Right atrium auricular region (tissue), 2 donors: ENCODE results near the gene CPLX4. TPM values are rescaled to one million over a fixed set of nuclear protein-coding genes. Genes with fewer than 3 reads are reported as not detected.

Source experiments
- DNase-seq: peaks from one replicate; pipeline ENCODE4 v3.0.0-alpha.2; 2019; ENCODE audit warnings: low spot score
- H3K27ac ChIP-seq, 2 donors: fragments of 200-600 bp; sonication (generic); 1 replicate in 1 of 2; 2 replicates in 1 of 2; pipeline ENCODE4 v1.5.1; 2016 to 2019
- H3K27me3 ChIP-seq, 2 donors: fragments of 200-600 bp; sonication (generic); one replicate each; pipeline versions ENCODE4 v1.5.1 to v1.6.0; 2017 to 2019
- H3K36me3 ChIP-seq: fragments of 200-600 bp; sonication (generic); one replicate; pipeline ENCODE4 v1.5.1; 2016
- H3K4me1 ChIP-seq, 2 donors: fragments of 200-600 bp; sonication (generic); one replicate each; pipeline versions ENCODE4 v1.5.1 to v1.6.0; 2017 to 2019
- H3K4me3 ChIP-seq, 2 donors: fragments of 200-600 bp; sonication (generic); 1 replicate in 1 of 2; 2 replicates in 1 of 2; pipeline ENCODE4 v1.5.1; 2017 to 2019; ENCODE audit warnings: mild to moderate bottlenecking in 1 of 2, moderate library complexity in 1 of 2
- H3K9me3 ChIP-seq, 2 donors: fragments of 200-600 bp; sonication (generic); one replicate each; pipeline ENCODE4 v1.5.1; 2019
- CTCF ChIP-seq, 2 donors: fragments of 200-600 bp; sonication (generic); IDR thresholded peaks; one replicate each; pipeline ENCODE4 v1.5.1; 2019; ENCODE audit warnings: antibody characterized with exemption in 2 of 2
- total RNA-seq, 2 donors: library from RNA; depleted of rRNA; stranded (reverse); fragments of >200 nt; gene quantifications; one replicate each; pipeline ENCODE4 v1.1.0, GENCODE V29; 2016

The CPLX4 gene
- total RNA-seq, 2 donors from 2014 or later: not detected

- Histone ChIP-seq H3K27me3 (no peaks in the 10 kb centered on the region), H3K9me3 (peaks cover 0 to 11% of the 10 kb centered on the region in 2 donors), H3K4me3 (no peak overlapping the region), H3K4me1 (no peaks in the 10 kb centered on the region), H3K27ac (no peak overlapping the region), H3K36me3 (peaks cover 71% of the 10 kb centered on the region)
- no peak for TF ChIP-seq CTCF (IDR thresholded peaks at IDR 0.05)
- DNase-seq: no peak
Measured at GRCh38 chr18:59344996-59345395, 26.5 kb upstream of the CPLX4 start.

- peaks cover 0 to 13% of the 10 kb centered on the region in 2 donors for H3K9me3 ChIP-seq
- DNase-seq: no peak
- H3K4me1 ChIP-seq: no peaks in the 10 kb centered on the region
- no peak for TF ChIP-seq CTCF (IDR thresholded peaks at IDR 0.05)
- no peak overlapping the region for H3K27ac ChIP-seq
- H3K36me3 ChIP-seq: peaks cover 73% of the 10 kb centered on the region
- no peaks in the 10 kb centered on the region for H3K27me3 ChIP-seq
- no peak overlapping the region for H3K4me3 ChIP-seq
Measured at GRCh38 chr18:59343926-59344325, 25.5 kb upstream of the CPLX4 start.

GRCh38 chr18:59340817-59341216 is 22.4 kb upstream of the CPLX4 start:
- H3K27ac ChIP-seq: no peak overlapping the region
- H3K9me3 ChIP-seq: peaks cover 0 to 13% of the 10 kb centered on the region in 2 donors
- no peak for TF ChIP-seq CTCF (IDR thresholded peaks at IDR 0.05)
- H3K4me3 ChIP-seq: no peak overlapping the region
- no peaks in the 10 kb centered on the region for H3K27me3 ChIP-seq
- no peak for DNase-seq
- no peaks in the 10 kb centered on the region for H3K4me1 ChIP-seq
- peaks cover 73% of the 10 kb centered on the region for H3K36me3 ChIP-seq

- no peak overlapping the region for H3K27ac ChIP-seq
- peaks cover 0 to 13% of the 10 kb centered on the region in 2 donors for H3K9me3 ChIP-seq
- H3K4me3 ChIP-seq: no peak overlapping the region
- no peaks in the 10 kb centered on the region for H3K4me1 ChIP-seq
- DNase-seq: no peak
- no peaks in the 10 kb centered on the region for H3K27me3 ChIP-seq
- H3K36me3 ChIP-seq: peaks cover 68% of the 10 kb centered on the region
- no peak for TF ChIP-seq CTCF (IDR thresholded peaks at IDR 0.05)
Measured at GRCh38 chr18:59340312-59340711, 21.9 kb upstream of the CPLX4 start.

- Histone ChIP-seq H3K27ac (no peak overlapping the region), H3K36me3 (peaks cover 67% of the 10 kb centered on the region), H3K27me3 (no peaks in the 10 kb centered on the region), H3K9me3 (no peaks in the 10 kb centered on the region), H3K4me3 (no peak overlapping the region), H3K4me1 (no peaks in the 10 kb centered on the region)
- DNase-seq: no peak
- TF ChIP-seq CTCF (IDR thresholded peaks at IDR 0.05): no peak
Measured at GRCh38 chr18:59332986-59333385, 14.5 kb upstream of the CPLX4 start.

GRCh38 chr18:59328683-59329082 is 10.2 kb upstream of the CPLX4 start:
- no peak for TF ChIP-seq CTCF (IDR thresholded peaks at IDR 0.05)
- H3K36me3 ChIP-seq: peaks cover 58% of the 10 kb centered on the region
- H3K27ac ChIP-seq: no peak overlapping the region
- no peak for DNase-seq
- no peaks in the 10 kb centered on the region for H3K9me3 ChIP-seq
- H3K4me3 ChIP-seq: no peak overlapping the region
- H3K27me3 ChIP-seq: no peaks in the 10 kb centered on the region
- H3K4me1 ChIP-seq: no peaks in the 10 kb centered on the region
